ENCODE results near the gene KIR2DL1.
"Not testable (repeated sequence)": the region's sequence is repeated elsewhere in the genome, so short reads cannot be mapped to it uniquely, and the experiment has no call there.

The KIR2DL1 gene

GRCh38 chr19:54728167-54728566, 41.4 kb upstream of the KIR2DL1 start:
- no peaks in the 10 kb centered on the region for H3K27me3 ChIP-seq (ENCODE audit: insufficient read depth, poor library complexity, severe bottlenecking)

DNA sequence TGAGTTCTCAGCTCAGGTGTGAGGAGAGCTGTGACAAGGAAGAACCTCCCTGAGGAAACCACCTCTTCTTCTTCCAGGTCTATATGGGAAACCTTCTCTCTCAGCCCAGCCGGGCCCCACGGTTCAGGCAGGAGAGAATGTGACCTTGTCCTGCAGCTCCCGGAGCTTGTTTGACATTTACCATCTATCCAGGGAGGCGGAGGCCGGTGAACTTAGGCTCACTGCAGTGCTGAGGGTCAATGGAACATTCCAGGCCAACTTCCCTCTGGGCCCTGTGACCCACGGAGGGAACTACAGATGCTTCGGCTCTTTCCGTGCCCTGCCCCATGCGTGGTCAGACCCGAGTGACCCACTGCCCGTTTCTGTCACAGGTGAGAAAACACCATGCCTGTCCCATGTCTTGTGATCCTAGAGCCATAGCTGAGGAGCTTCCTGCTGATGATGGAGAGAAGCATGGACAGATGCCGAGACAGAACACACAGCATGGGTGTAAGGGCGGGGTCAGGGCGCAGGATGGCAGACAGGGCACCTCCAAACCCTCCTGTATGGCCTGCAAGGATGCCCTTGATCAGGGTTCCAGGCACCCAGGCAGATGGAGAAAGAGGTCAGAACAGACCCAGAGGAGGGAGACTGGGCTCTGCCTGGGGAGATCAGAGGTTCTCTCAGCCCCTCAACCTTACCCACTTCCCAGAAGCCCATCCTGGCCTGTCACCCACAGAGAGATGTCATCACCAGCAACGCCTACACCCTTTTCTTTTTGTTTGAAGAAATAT, 40.0 kb upstream of the KIR2DL1 start:
- Histone ChIP-seq H3K9me3 (ENCODE audit: severe bottlenecking) (no peaks in the 10 kb centered on the region), H3K4me3 (ENCODE audit: severe bottlenecking) (no peak overlapping the region), H3K4me1 (ENCODE audit: insufficient read depth, poor library complexity, severe bottlenecking) (no peaks in the 10 kb centered on the region), H3K27me3 (ENCODE audit: insufficient read depth, poor library complexity, severe bottlenecking) (no peaks in the 10 kb centered on the region), H3K36me3 (ENCODE audit: low read depth) (no peaks in the 10 kb centered on the region), H3K27ac (ENCODE audit: poor library complexity, severe bottlenecking) (no peak overlapping the region)
- ATAC-seq (ENCODE audit: low read depth) (no peak), DNase-seq (ENCODE audit: low spot score) (no peak)
- no peak for TF ChIP-seq CTCF (IDR thresholded peaks at IDR 0.05; ENCODE audit: poor library complexity, severe bottlenecking)

More at GRCh38 chr19:54728167-54728566, 41.4 kb upstream of the KIR2DL1 start:
- H3K36me3 ChIP-seq (ENCODE audit: low read depth) = no peaks in the 10 kb centered on the region
- H3K4me3 ChIP-seq (ENCODE audit: severe bottlenecking) = no peak overlapping the region
- no peak for TF ChIP-seq CTCF (IDR thresholded peaks at IDR 0.05; ENCODE audit: poor library complexity, severe bottlenecking)
- no peak for ATAC-seq (ENCODE audit: low read depth)
- H3K4me1 ChIP-seq (ENCODE audit: insufficient read depth, poor library complexity, severe bottlenecking) = no peaks in the 10 kb centered on the region
- DNase-seq (ENCODE audit: low spot score) = no peak
- H3K27ac ChIP-seq (ENCODE audit: poor library complexity, severe bottlenecking) = no peak overlapping the region
- no peaks in the 10 kb centered on the region for H3K9me3 ChIP-seq (ENCODE audit: severe bottlenecking)

- Histone ChIP-seq H3K4me1 (ENCODE audit: insufficient read depth, poor library complexity, severe bottlenecking) (no peaks in the 10 kb centered on the region), H3K27ac (ENCODE audit: poor library complexity, severe bottlenecking) (no peak overlapping the region), H3K4me3 (ENCODE audit: severe bottlenecking) (no peak overlapping the region), H3K9me3 (ENCODE audit: severe bottlenecking) (no peaks in the 10 kb centered on the region), H3K36me3 (ENCODE audit: low read depth) (no peaks in the 10 kb centered on the region), H3K27me3 (ENCODE audit: insufficient read depth, poor library complexity, severe bottlenecking) (no peaks in the 10 kb centered on the region)
- no peak for TF ChIP-seq CTCF (IDR thresholded peaks at IDR 0.05; ENCODE audit: poor library complexity, severe bottlenecking)
- ATAC-seq (ENCODE audit: low read depth) = no peak
- DNase-seq (ENCODE audit: low spot score) = no peak
These were observed 38.4 kb upstream of the KIR2DL1 start for GRCh38 chr19:54731191-54731590.

GRCh38 chr19:54738306-54738705, 31.3 kb upstream of the KIR2DL1 start, which contains the start of gene KIR2DL3:
KIR2DL3 (plus strand) TSS chr19:54738513; CDS start chr19:54738546, 33 bp downstream.
- not testable (repeated sequence) for H3K27ac ChIP-seq (ENCODE audit: poor library complexity, severe bottlenecking); ATAC-seq (ENCODE audit: low read depth); H3K36me3 ChIP-seq (ENCODE audit: low read depth); H3K27me3 ChIP-seq (ENCODE audit: insufficient read depth, poor library complexity, severe bottlenecking); H3K4me3 ChIP-seq (ENCODE audit: severe bottlenecking); H3K4me1 ChIP-seq (ENCODE audit: insufficient read depth, poor library complexity, severe bottlenecking); DNase-seq (ENCODE audit: low spot score); H3K9me3 ChIP-seq (ENCODE audit: severe bottlenecking)

GRCh38 chr19:54738715-54739114, 30.9 kb upstream of the KIR2DL1 start:
- H3K4me1 ChIP-seq (ENCODE audit: insufficient read depth, poor library complexity, severe bottlenecking) = no peaks in the 10 kb centered on the region
- TF ChIP-seq CTCF (IDR thresholded peaks at IDR 0.05; ENCODE audit: poor library complexity, severe bottlenecking) = no peak
- H3K9me3 ChIP-seq (ENCODE audit: severe bottlenecking) = no peaks in the 10 kb centered on the region
- no peaks in the 10 kb centered on the region for H3K36me3 ChIP-seq (ENCODE audit: low read depth)
- H3K27me3 ChIP-seq (ENCODE audit: insufficient read depth, poor library complexity, severe bottlenecking) = no peaks in the 10 kb centered on the region
- H3K4me3 ChIP-seq (ENCODE audit: severe bottlenecking) = no peak overlapping the region
- DNase-seq (ENCODE audit: low spot score) (no peak), ATAC-seq (ENCODE audit: low read depth) (no peak)
- no peak overlapping the region for H3K27ac ChIP-seq (ENCODE audit: poor library complexity, severe bottlenecking)
